Measurements from ENCODE around the gene DSCAM. TPM values are rescaled to one million over a fixed set of nuclear protein-coding genes. Genes with fewer than 3 reads are reported as not detected.

The DSCAM gene
- total RNA-seq, 1 donor from 2014 or later = 0.06 TPM

DNA sequence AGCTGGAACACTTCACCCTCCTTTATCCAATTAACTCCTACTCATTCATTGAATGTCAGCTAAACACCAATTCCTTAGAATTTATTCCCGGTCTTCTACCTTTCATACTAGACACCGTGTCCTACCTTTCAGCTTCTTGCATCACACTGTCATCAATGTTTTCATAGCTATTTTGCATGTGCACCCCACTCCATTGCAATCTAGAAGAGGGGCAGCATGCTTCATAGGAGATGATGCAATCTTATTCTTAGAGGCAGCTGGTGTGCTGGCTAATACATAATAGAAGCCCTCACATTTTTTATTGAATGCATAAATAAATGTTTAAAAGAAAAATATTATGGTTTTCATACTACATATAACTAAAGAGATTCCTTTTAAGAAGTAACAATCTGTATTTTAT is 123.6 kb downstream of the DSCAM start:
- Histone ChIP-seq H3K27ac (no peak overlapping the region), H3K4me1 (no peaks in the 10 kb centered on the region), H3K27me3 (ENCODE audit: low read depth) (no peaks in the 10 kb centered on the region), H3K9me3 (no peaks in the 10 kb centered on the region), H3K4me3 (no peak overlapping the region), H3K36me3 (no peaks in the 10 kb centered on the region)
- no peak for DNase-seq
- ATAC-seq = no peak
- TF ChIP-seq, protein P1, sequence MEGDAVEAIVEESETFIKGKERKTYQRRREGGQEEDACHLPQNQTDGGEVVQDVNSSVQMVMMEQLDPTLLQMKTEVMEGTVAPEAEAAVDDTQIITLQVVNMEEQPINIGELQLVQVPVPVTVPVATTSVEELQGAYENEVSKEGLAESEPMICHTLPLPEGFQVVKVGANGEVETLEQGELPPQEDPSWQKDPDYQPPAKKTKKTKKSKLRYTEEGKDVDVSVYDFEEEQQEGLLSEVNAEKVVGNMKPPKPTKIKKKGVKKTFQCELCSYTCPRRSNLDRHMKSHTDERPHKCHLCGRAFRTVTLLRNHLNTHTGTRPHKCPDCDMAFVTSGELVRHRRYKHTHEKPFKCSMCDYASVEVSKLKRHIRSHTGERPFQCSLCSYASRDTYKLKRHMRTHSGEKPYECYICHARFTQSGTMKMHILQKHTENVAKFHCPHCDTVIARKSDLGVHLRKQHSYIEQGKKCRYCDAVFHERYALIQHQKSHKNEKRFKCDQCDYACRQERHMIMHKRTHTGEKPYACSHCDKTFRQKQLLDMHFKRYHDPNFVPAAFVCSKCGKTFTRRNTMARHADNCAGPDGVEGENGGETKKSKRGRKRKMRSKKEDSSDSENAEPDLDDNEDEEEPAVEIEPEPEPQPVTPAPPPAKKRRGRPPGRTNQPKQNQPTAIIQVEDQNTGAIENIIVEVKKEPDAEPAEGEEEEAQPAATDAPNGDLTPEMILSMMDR (IDR thresholded peaks at IDR 0.05) = no peak
- intact Hi-C loops (cut with DNase I) = no loop called here

- TF ChIP-seq, protein P1 (IDR thresholded peaks at IDR 0.05) = no peak
- Histone ChIP-seq H3K36me3 (no peaks in the 10 kb centered on the region), H3K4me3 (no peak overlapping the region), H3K9me3 (no peaks in the 10 kb centered on the region), H3K27me3 (ENCODE audit: low read depth) (no peaks in the 10 kb centered on the region), H3K27ac (no peak overlapping the region), H3K4me1 (no peaks in the 10 kb centered on the region)
- intact Hi-C loops (cut with DNase I) = no loop called here
- ATAC-seq (no peak), DNase-seq (no peak)
Observed at GRCh38 chr21:40719615-40720014, 127.3 kb downstream of the DSCAM start.

DNA sequence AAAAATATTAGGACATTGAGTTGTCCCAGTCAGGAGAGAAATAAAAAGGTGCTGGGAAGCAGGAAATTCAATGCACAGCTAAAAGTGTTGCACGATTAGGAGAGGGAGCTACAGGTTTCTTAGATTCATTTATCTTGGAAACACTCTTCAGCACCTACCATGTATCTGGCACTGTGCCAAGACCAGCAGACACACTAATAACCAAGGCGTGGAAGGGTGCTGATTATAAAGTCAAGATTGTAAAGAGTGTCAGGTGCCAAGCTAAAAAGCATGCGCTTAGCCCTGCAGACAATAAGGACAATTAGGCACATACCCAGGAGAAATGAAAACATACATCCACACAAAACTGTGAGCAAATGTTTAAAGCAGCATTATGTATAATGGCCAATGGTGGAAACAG is 129.9 kb downstream of the DSCAM start:
- no peak for DNase-seq

DNA sequence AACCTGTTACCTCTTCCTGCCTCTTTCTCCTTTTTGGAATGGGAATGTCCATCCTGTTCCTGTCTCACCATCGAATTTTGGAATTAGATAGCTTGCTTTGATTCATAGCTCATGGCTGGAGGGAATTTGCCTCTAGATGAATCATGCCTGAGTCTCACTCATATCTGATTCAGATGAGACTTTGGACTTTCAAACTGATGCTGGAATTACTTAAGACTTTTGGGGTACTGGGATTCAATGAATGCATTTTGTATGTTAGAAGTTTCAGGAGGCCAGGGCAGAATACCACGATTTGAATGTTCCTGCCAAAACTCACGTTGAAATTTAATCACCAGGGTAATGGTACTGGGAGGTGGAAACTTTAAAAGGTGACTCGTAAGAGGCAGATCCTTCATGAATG is 132.4 kb downstream of the DSCAM start:
- intact Hi-C loops (cut with DNase I) = no loop called here
- no peaks in the 10 kb centered on the region for H3K36me3 ChIP-seq
- H3K4me3 ChIP-seq = no peak overlapping the region
- no peaks in the 10 kb centered on the region for H3K27me3 ChIP-seq (ENCODE audit: low read depth)
- DNase-seq = no peak
- H3K9me3 ChIP-seq = no peaks in the 10 kb centered on the region
- no peaks in the 10 kb centered on the region for H3K4me1 ChIP-seq
- no peak overlapping the region for H3K27ac ChIP-seq
- ATAC-seq = no peak
- TF ChIP-seq, protein P1 (IDR thresholded peaks at IDR 0.05) = no peak

More for the DNA sequence above, 129.9 kb downstream of the DSCAM start:
- intact Hi-C loops (cut with DNase I) = no loop called here
- Histone ChIP-seq H3K27ac (no peak overlapping the region), H3K9me3 (no peaks in the 10 kb centered on the region), H3K4me3 (no peak overlapping the region), H3K4me1 (no peaks in the 10 kb centered on the region), H3K27me3 (ENCODE audit: low read depth) (no peaks in the 10 kb centered on the region), H3K36me3 (no peaks in the 10 kb centered on the region)
- TF ChIP-seq, protein P1 (IDR thresholded peaks at IDR 0.05) = no peak
- no peak for ATAC-seq

DNA sequence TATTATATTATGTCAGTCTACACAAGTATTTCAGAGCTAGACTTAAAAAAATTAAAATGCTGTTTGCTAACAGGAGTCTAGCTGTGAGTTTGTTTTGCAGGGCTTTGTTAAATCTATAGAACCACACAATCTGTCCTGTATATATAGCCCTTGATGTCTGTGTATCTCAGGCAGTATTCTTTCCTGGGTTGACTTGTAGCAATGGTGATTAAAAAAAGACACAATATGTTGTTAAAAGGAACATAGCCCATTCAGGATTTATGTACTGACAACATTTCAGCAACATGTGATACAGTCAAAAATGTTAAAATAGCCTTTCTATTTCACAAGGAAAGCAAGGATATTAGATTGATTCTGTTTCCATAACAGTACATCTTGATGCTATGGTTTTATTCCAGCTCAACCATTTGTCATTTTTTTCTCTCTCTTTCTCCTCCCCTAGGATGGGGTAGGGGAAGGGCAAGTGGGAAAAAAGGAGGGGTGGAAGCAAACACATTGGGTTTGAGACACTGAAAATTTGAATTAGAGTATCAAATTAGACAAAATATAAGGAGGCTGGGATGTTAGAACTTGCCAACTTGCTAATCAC is 139.2 kb downstream of the DSCAM start:
- ATAC-seq (no peak), DNase-seq (no peak)
- Histone ChIP-seq H3K9me3 (no peaks in the 10 kb centered on the region), H3K27me3 (ENCODE audit: low read depth) (no peaks in the 10 kb centered on the region), H3K27ac (no peak overlapping the region), H3K4me1 (no peaks in the 10 kb centered on the region), H3K36me3 (no peaks in the 10 kb centered on the region), H3K4me3 (no peak overlapping the region)
- intact Hi-C loops (cut with DNase I) = no loop called here
- TF ChIP-seq, protein P1 (IDR thresholded peaks at IDR 0.05) = no peak

Data from lower lobe of right lung (tissue), 2 donors.